ENCODE measurements around the gene THAP7.

THAP7 gene

DNA sequence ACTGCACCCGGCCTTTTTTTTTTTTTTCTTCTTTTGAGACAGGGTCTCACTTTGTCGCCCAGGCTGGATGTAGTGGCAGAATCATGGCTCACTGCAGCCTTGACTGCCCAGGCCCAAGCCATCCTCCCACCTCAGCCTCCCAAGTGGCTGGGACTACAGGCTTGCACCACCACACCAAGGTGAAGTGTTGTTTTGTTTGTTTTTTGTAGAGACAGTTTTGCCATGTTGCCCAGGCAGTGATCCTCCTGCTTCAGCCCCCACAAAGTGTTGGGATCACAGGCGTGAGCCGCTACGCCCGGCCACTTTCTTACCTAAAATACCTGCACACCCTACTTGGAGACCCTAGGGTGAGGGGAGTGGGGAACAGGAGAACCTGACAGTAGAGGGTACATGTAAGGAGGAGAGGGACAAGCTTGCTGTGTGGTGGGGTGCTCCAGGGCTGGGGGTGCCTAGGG lies 39.4 kb downstream of the THAP7 start:
- DNase-seq = no peak

- no peak for DNase-seq
Observed at GRCh38 chr22:20960609-20961008, 41.3 kb downstream of the THAP7 start.

GRCh38 chr22:20959578-20960461 lies 42.1 kb downstream of the THAP7 start:
- DNase-seq = no peak

- DNase-seq = no peak
Observed at GRCh38 chr22:20957683-20958431, 44.1 kb downstream of the THAP7 start.

- DNase-seq = no peak
Observed at GRCh38 chr22:20957102-20957682, 44.7 kb downstream of the THAP7 start.

GRCh38 chr22:20956258-20957101 lies 45.4 kb downstream of the THAP7 start:
- DNase-seq = no peak

GRCh38 chr22:20955548-20955947 lies 46.4 kb downstream of the THAP7 start:
- DNase-seq = no peak

DNA sequence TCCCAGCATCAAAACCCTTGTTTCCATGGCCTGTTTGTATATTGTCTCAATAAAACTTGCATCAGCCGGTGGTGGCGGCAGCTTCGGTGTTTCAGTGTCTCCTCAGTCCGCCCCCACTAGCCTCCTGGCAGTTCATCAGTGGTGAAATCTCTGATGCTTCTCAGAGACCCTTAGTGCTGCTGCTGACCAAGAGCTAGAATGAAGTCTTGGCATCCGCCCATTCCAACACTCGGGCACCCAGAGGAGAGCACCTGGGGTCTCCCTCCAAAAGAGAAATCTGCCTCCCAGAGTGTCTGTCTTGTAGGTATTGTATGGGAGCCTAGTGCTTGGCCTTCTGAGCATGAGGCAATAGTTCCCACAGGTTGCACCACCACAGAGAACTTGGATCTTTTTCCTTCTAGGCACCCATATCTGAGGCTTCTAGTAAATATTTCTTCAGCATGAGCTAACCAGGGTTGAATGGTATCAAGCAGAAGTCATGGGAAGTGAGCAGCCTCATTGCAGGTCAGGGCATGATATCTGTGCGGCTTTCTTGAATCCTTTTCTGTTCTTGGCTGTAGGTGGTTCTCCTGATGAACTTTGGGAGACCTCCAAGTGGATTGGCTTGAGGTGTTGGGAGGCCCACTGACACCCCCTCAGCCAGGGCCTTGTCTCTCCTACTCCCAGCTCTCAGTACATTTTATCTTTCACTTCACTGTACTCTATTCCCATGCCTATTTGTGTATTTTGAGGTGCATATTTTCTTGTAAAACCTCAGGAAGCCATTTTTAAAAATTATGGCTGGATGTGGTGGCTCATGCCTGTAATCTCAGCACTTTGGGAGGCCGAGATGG lies 48.0 kb downstream of the THAP7 start:
- DNase-seq = no peak

DNA sequence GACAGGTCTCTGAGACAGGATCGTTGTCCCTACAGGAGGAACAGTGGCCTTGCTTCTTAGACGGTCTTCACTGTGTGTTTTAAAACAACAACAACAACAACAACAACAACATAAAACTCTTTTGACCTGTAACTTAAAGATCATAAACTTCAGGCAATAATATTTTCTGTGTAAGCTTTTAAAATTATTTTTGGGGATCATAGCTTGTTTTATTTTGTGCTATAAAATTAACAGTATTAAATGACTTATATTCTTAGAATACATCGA lies 48.6 kb downstream of the THAP7 start:
- DNase-seq = no peak

- no peak for DNase-seq
Observed at GRCh38 chr22:20952544-20953341, 49.2 kb downstream of the THAP7 start.

- no peak for DNase-seq
Observed at GRCh38 chr22:20951932-20952380, 50.0 kb downstream of the THAP7 start.

GRCh38 chr22:20951151-20951931 lies 50.6 kb downstream of the THAP7 start:
- no peak for DNase-seq

DNA sequence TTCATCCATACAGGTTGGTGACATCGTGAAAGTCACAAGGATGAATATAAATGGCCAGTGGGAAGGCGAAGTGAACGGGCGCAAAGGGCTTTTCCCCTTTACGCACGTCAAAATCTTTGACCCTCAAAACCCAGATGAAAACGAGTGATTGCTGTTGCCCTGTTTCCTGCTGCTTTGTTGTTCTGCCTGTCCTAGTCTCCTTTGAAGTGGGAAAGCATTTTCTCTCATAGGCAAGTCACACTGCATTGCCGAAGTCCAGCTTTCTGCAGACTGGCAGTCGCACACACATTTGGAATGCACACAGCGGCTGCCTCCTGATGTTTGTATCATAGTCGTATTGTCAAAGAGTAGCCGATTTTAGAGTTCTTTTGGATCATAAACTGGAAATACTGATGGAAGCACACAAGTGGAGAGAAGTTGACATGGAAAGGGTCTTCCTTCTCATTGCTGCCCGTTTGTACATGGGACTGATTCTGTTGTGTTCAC lies 52.2 kb downstream of the THAP7 start:
- no peak for DNase-seq
